SK-N-SH (cell line): ENCODE measurements around the gene KRT6A. TPM values are rescaled to one million over a fixed set of nuclear protein-coding genes. Genes with fewer than 3 reads are reported as not detected.
"Not testable (repeated sequence)": the region's sequence is repeated elsewhere in the genome, so short reads cannot be mapped to it uniquely, and the experiment has no call there.

ENCODE experiments used
- CTCF ChIA-PET: fragments of 300-600, 350-600 bp; formaldehyde crosslinking; extraction: SDS; loops from one replicate; lab custom pipeline; 2021; lab: Yijun Ruan, JAX
- POLR2A ChIA-PET: fragments of 350-600 bp; sonication (Branson Sonifier 250); formaldehyde crosslinking; extraction: SDS; loops from one replicate; lab custom pipeline; 2020; ENCODE audit warnings: antibody characterized with exemption, inconsistent platforms; lab: Yijun Ruan, JAX
- DNase-seq: peaks from one replicate; pipeline ENCODE4 v3.0.0; 2012
- H2AFZ ChIP-seq: fragments of 200-600 bp; sonication (generic); 2 replicates; pipeline ENCODE4 v1.8.1; 2016; ENCODE audit warnings: antibody characterized with exemption, mild to moderate bottlenecking, low read depth
- H3F3A ChIP-seq: fragments of 200-600 bp; sonication (generic); replicated peaks from 2 replicates; pipeline ENCODE3; 2016; ENCODE audit warnings: antibody characterized with exemption, mild to moderate bottlenecking; ENCODE audit not compliant: insufficient read depth
- H3K27ac ChIP-seq, 2 experiments: fragments of 200-500 bp in 1 of 2; fragments of 200-600 bp in 1 of 2; sonication (Bioruptor generic) in 1 of 2; sonication (generic), shearing (Covaris generic) in 1 of 2; 2 replicates each; pipeline versions ENCODE4 v1.5.1 to v1.6.1; 2014 to 2016; ENCODE audit warnings: low read depth in 2 of 2, inconsistent platforms in 1 of 2, low read length in 1 of 2, mild to moderate bottlenecking in 1 of 2, mixed read lengths in 1 of 2
- H3K27me3 ChIP-seq: fragments of 200-600 bp; sonication (generic), shearing (Covaris generic); 2 replicates; pipeline ENCODE4 v1.6.1; 2016; ENCODE audit warnings: mixed run types; ENCODE audit not compliant: insufficient read depth
- H3K36me3 ChIP-seq, 2 experiments: fragments of 200-500 bp in 1 of 2; fragments of 200-600 bp in 1 of 2; sonication (Bioruptor generic) in 1 of 2; sonication (generic) in 1 of 2; replicated peaks in 1 of 2; 2 replicates each; pipeline versions ENCODE3 to v1.5.1; 2014 to 2016; ENCODE audit warnings: low read length in 1 of 2, mild to moderate bottlenecking in 1 of 2; ENCODE audit not compliant: insufficient read depth in 2 of 2, control insufficient read depth in 1 of 2
- H3K4me1 ChIP-seq, 2 experiments: fragments of 200-500 bp in 1 of 2; fragments of 200-600 bp in 1 of 2; sonication (Bioruptor generic) in 1 of 2; sonication (generic), shearing (Covaris generic) in 1 of 2; 2 replicates each; pipeline versions ENCODE4 v1.5.1 to v1.6.1; 2014 to 2016; ENCODE audit warnings: low read depth in 1 of 2, low read length in 1 of 2, mixed run types in 1 of 2; ENCODE audit not compliant: insufficient read depth in 2 of 2, control insufficient read depth in 1 of 2
- H3K4me2 ChIP-seq: fragments of 200-600 bp; sonication (generic), shearing (Covaris generic); 2 replicates; pipeline ENCODE4 v1.6.1; 2017; ENCODE audit warnings: mixed run types
- H3K4me3 ChIP-seq, 2 experiments: fragments of 200-500 bp in 1 of 2; fragments of 200-600 bp in 1 of 2; sonication (Bioruptor generic) in 1 of 2; sonication (generic), shearing (Covaris generic) in 1 of 2; 2 replicates each; pipeline versions ENCODE4 v1.5.1 to v1.8.1; 2014 to 2016; ENCODE audit warnings: low read depth in 2 of 2, inconsistent platforms in 1 of 2, low read length in 1 of 2, mild to moderate bottlenecking in 1 of 2, mixed read lengths in 1 of 2, moderate library complexity in 1 of 2
- H3K79me2 ChIP-seq: fragments of 200-600 bp; sonication (generic); 2 replicates; pipeline ENCODE4 v1.8.1; 2017; ENCODE audit warnings: mild to moderate bottlenecking; ENCODE audit not compliant: insufficient read depth
- H3K9ac ChIP-seq: fragments of 200-600 bp; sonication (generic); 2 replicates; pipeline ENCODE4 v1.6.1; 2017; ENCODE audit warnings: mixed run types
- H3K9me2 ChIP-seq: fragments of 200-600 bp; sonication (generic); 2 replicates; pipeline ENCODE4 v1.6.1; 2017; ENCODE audit warnings: mixed run types
- H3K9me3 ChIP-seq: fragments of 200-600 bp; sonication (generic); 2 replicates; pipeline ENCODE4 v1.6.1; 2017; ENCODE audit warnings: mixed run types, mild to moderate bottlenecking, moderate library complexity
- H4K20me1 ChIP-seq: fragments of 200-600 bp; sonication (generic); 2 replicates; pipeline ENCODE4 v1.6.1; 2017; ENCODE audit warnings: mild to moderate bottlenecking, mixed run types; ENCODE audit not compliant: insufficient read depth
- CHD2 ChIP-seq: fragments of 150-350 bp; IDR thresholded peaks from 2 replicates; pipeline ENCODE4 v1.6.1; 2018; ENCODE audit warnings: low read length; ENCODE audit not compliant: partially characterized antibody
- EZH2phosphoT487 ChIP-seq: fragments of 200-600 bp; sonication (generic); IDR thresholded peaks from 2 replicates; pipeline ENCODE4 v1.6.1; 2017; ENCODE audit warnings: low read depth, mixed run types, mild to moderate bottlenecking, antibody characterized with exemption, moderate library complexity, borderline replicate concordance
- FOXM1 ChIP-seq: IDR thresholded peaks from 2 replicates; pipeline ENCODE4 v1.4.0; 2012; ENCODE audit warnings: low read depth, mild to moderate bottlenecking
- GATA2 ChIP-seq: sonication (generic); formaldehyde crosslinking; IDR thresholded peaks from 2 replicates; pipeline ENCODE4 v1.5.0; 2020; ENCODE audit warnings: mild to moderate bottlenecking, missing genetic modification reagents
- RAD21 ChIP-seq: IDR thresholded peaks from 2 replicates; pipeline ENCODE4 v1.6.1; 2012; ENCODE audit warnings: mild to moderate bottlenecking, low read length
- RFX5 ChIP-seq: IDR thresholded peaks from 2 replicates; pipeline ENCODE4 v1.6.1; 2012; ENCODE audit warnings: mild to moderate bottlenecking, improper control_type of control experiment, low read length
- TCF12 ChIP-seq: IDR thresholded peaks from 2 replicates; pipeline ENCODE4 v1.4.0; 2012
- YY1 ChIP-seq: IDR thresholded peaks from 2 replicates; pipeline ENCODE4 v1.4.0; 2012; ENCODE audit warnings: low read depth, mild to moderate bottlenecking
- WGBS: methylation state at CpG from one replicate; pipeline ENCODE4 v1.1.6; 2017; ENCODE audit warnings: low lambda C conversion rate; 5-methylcytosine and 5-hydroxymethylcytosine counted together
- polyA plus RNA-seq, 3 experiments: library from polyadenylated mRNA; depleted of rRNA; stranded (reverse); fragments of >200 nt; gene quantifications; 2 replicates each; pipeline ENCODE4 v1.2.3, GENCODE V29; 2012
- TF ChIP-seq, protein P1 (sequence below): IDR thresholded peaks from 2 replicates; pipeline ENCODE4; 2012

Gene KRT6A
- polyA plus RNA-seq, 1 of the 3 experiments (the other 2 are of a cell fraction): not detected

DNA sequence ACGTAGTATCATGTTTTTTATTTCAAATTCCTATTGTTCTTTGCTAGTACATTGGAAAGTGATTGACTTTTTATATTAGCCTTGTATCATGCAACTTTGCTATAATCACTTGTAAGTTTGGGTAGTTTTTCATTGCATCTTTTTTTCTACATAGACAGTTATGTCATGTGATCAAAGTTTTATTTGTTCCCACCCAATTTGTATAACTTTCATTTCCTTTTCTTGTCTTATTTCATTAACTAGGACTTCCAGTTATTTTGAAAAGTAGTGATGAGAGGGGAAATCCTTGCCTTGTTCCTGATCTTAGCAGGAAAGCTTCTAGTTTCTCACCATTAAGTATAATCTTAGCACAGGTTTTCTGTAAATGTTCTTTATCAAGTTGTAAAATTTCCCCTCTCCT lies 9.8 kb upstream of the KRT6A start:
- POLR2A ChIA-PET: no interaction called here
- H3K36me3 ChIP-seq: no peaks in the 10 kb centered on the region
- 15% methylated on average over 1 of the region's 1 CpG for WGBS
- no peak for DNase-seq
- no peak overlapping the region for H3K4me3 ChIP-seq
- TF ChIP-seq FOXM1: no peak
- TF ChIP-seq, all 33 proteins: peak for 0
- Histone ChIP-seq H3K4me2 (no peak overlapping the region), H3F3A (no peaks in the 10 kb centered on the region), H3K4me1 (no peaks in the 10 kb centered on the region), H3K9me2 (no peaks in the 10 kb centered on the region), H2AFZ (no peak overlapping the region), H4K20me1 (no peaks in the 10 kb centered on the region), H3K27me3 (peaks cover 7% of the 10 kb centered on the region; the same call in 1 of the 2 replicates), H3K79me2 (no peaks in the 10 kb centered on the region), H3K9ac (no peak overlapping the region), H3K9me3 (0 out of 2 replicates have a peak, but pooled peaks cover 3% of the 10 kb centered on the region), H3K27ac (no peak overlapping the region)
- CTCF ChIA-PET: no interaction called here

DNA sequence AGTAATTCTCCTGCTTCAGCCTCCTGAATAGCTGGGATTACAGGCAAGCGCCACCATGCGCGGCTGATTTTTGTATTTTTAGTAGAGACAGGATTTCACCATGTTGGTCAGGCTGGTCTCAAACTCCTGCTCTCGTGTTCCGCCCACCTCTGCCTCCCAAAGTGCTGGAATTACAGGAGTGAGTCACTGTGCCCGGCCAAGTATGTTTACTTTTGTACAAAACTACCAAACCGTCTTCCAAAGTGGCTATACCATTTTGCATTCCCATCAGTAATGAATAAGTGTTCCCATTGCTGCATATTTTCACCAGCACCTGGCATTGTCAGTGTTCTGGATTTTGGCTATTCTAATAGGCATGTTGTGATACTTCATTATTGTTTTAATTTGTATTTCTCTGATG lies 8.4 kb upstream of the KRT6A start:
- Histone ChIP-seq H3K27ac (no peak overlapping the region), H3K9me2 (no peaks in the 10 kb centered on the region), H4K20me1 (no peaks in the 10 kb centered on the region), H3F3A (no peaks in the 10 kb centered on the region), H3K9me3 (0 out of 2 replicates have a peak, but pooled peaks cover 3% of the 10 kb centered on the region), H3K4me2 (no peak overlapping the region), H3K27me3 (peaks cover 16% of the 10 kb centered on the region; the same call in 1 of the 2 replicates), H3K4me3 (no peak overlapping the region), H3K36me3 (no peaks in the 10 kb centered on the region), H3K9ac (no peak overlapping the region), H3K79me2 (no peaks in the 10 kb centered on the region), H2AFZ (no peak overlapping the region), H3K4me1 (no peaks in the 10 kb centered on the region; a peak in 1 of 4 replicates)
- POLR2A ChIA-PET: no interaction called here
- TF ChIP-seq TCF12 (no peak), YY1 (no peak), EZH2phosphoT487 (no peak), RAD21 (no peak), CHD2 (no peak), GATA2 (no peak), RFX5 (no peak)
- TF ChIP-seq, protein P1, sequence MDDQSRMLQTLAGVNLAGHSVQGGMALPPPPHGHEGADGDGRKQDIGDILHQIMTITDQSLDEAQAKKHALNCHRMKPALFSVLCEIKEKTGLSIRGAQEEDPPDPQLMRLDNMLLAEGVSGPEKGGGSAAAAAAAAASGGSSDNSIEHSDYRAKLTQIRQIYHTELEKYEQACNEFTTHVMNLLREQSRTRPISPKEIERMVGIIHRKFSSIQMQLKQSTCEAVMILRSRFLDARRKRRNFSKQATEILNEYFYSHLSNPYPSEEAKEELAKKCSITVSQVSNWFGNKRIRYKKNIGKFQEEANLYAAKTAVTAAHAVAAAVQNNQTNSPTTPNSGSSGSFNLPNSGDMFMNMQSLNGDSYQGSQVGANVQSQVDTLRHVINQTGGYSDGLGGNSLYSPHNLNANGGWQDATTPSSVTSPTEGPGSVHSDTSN: no peak
- CTCF ChIA-PET: interaction anchor here (0.6 to 2.0 kb wide), 2 partner anchors 106 to 379 kb away, joined by 3 to 5 read pairs; no protein-coding TSS in a partner anchor
- WGBS: 40% methylated on average over 7 of the region's 7 CpGs
- no peak for DNase-seq

DNA sequence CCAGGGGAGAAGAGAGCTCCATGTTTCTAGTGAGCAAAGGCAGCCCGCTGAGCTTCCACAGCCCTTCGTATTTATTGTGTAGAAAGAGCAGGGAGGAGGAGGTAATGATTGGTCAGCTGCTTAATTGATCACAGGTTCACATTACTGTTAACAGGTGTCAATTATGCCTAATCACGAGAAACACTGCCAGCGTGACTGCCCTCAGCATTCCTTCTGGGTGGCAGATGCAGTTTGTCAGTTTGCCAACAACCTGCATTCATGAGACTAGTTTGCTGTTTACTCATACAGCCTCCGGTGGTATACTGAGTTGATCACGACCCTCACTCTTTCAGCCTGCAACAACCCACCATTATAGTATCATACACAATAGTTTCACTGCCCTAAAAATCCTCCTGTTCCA lies 7.5 kb upstream of the KRT6A start:
- H3K79me2 ChIP-seq, H3K36me3 ChIP-seq, H3K9me2 ChIP-seq, H2AFZ ChIP-seq, POLR2A ChIA-PET, H3K9ac ChIP-seq, H3K4me1 ChIP-seq, H3K27ac ChIP-seq, H4K20me1 ChIP-seq, DNase-seq, H3F3A ChIP-seq, H3K9me3 ChIP-seq, H3K4me3 ChIP-seq, H3K4me2 ChIP-seq: not testable (repeated sequence)
- H3K27me3 ChIP-seq: peaks cover 16% of the 10 kb centered on the region; the same call in 1 of the 2 replicates
- CTCF ChIA-PET: interaction anchor here (0.9 to 2.0 kb wide), 4 partner anchors 23 to 379 kb away, joined by 3 to 5 read pairs (median 3); no protein-coding TSS in a partner anchor
- WGBS: 23% methylated on average over 6 of the region's 6 CpGs
